HG03280 (cell line): ENCODE data around the gene CRMP1.
"Not testable (repeated sequence)": the region's sequence is repeated elsewhere in the genome, so short reads cannot be mapped to it uniquely, and the experiment has no call there.

ENCODE experiments used
- ATAC-seq: cut with Tn5 transposase; IDR thresholded peaks from one replicate; pipeline ENCODE4 v1.9.1; 2021; ENCODE audit warnings: mild to moderate bottlenecking, moderate library complexity; ENCODE audit not compliant: unreplicated experiment

CRMP1 gene

GRCh38 chr4:5863461-5864113 lies 29.3 kb downstream of the CRMP1 start:
- no peak for ATAC-seq

- no peak for ATAC-seq
These were observed 34.7 kb downstream of the CRMP1 start for GRCh38 chr4:5858020-5858769.

- no peak for ATAC-seq
These were observed 35.7 kb downstream of the CRMP1 start for GRCh38 chr4:5857199-5857598.

GRCh38 chr4:5856362-5856761 lies 36.5 kb downstream of the CRMP1 start:
- ATAC-seq = not testable (repeated sequence)

GRCh38 chr4:5854929-5855328 lies 38.0 kb downstream of the CRMP1 start:
- ATAC-seq = no peak

GRCh38 chr4:5852523-5853202 lies 40.2 kb downstream of the CRMP1 start:
- ATAC-seq = no peak

- ATAC-seq = no peak
These were observed 41.1 kb downstream of the CRMP1 start for GRCh38 chr4:5851637-5852301.

- no peak for ATAC-seq
These were observed 47.6 kb downstream of the CRMP1 start for GRCh38 chr4:5845035-5845905.

GRCh38 chr4:5843573-5844530 lies 49.0 kb downstream of the CRMP1 start:
- ATAC-seq = no peak

- no peak for ATAC-seq
These were observed 50.4 kb downstream of the CRMP1 start for GRCh38 chr4:5842456-5842855.

GRCh38 chr4:5839751-5840674 lies 52.9 kb downstream of the CRMP1 start:
- ATAC-seq = no peak

- no peak for ATAC-seq
These were observed 53.6 kb downstream of the CRMP1 start for GRCh38 chr4:5839332-5839731.

GRCh38 chr4:5837483-5837882 lies 55.4 kb downstream of the CRMP1 start:
- ATAC-seq = not testable (repeated sequence)

GRCh38 chr4:5836943-5837342 lies 55.9 kb downstream of the CRMP1 start:
- ATAC-seq = no peak

GRCh38 chr4:5828005-5828391 lies 64.9 kb downstream of the CRMP1 start:
- no peak for ATAC-seq

GRCh38 chr4:5827108-5828004 lies 65.5 kb downstream of the CRMP1 start:
- ATAC-seq = no peak

- ATAC-seq = no peak
These were observed 66.3 kb downstream of the CRMP1 start for GRCh38 chr4:5826437-5827107.
